Measurements from ENCODE around the gene FAM200A. TPM values are rescaled to one million over a fixed set of nuclear protein-coding genes. Genes with fewer than 3 reads are reported as not detected.
A peak's percentile ranks its signal among the peaks of the same experiment; 100 is the strongest.

Gene FAM200A
- total and polyA plus RNA-seq, 4 donors: 1.0 to 4.6 (median 2.1) TPM

- TF ChIP-seq, protein P1, sequence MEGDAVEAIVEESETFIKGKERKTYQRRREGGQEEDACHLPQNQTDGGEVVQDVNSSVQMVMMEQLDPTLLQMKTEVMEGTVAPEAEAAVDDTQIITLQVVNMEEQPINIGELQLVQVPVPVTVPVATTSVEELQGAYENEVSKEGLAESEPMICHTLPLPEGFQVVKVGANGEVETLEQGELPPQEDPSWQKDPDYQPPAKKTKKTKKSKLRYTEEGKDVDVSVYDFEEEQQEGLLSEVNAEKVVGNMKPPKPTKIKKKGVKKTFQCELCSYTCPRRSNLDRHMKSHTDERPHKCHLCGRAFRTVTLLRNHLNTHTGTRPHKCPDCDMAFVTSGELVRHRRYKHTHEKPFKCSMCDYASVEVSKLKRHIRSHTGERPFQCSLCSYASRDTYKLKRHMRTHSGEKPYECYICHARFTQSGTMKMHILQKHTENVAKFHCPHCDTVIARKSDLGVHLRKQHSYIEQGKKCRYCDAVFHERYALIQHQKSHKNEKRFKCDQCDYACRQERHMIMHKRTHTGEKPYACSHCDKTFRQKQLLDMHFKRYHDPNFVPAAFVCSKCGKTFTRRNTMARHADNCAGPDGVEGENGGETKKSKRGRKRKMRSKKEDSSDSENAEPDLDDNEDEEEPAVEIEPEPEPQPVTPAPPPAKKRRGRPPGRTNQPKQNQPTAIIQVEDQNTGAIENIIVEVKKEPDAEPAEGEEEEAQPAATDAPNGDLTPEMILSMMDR (IDR thresholded peaks at IDR 0.05; ENCODE audit: low read depth, low read length, missing input control): no peak
- TF ChIP-seq FOXA1 (IDR thresholded peaks at IDR 0.05) (no peak), RAD21 (IDR thresholded peaks at IDR 0.05) (peak; percentile 8 to 44), ZBTB33 (IDR thresholded peaks at IDR 0.05) (no peak)
- no peak for DNase-seq (ENCODE audit: low spot score)
- H3K27ac ChIP-seq (ENCODE audit: low read depth in 1 of 2, low read length in 2 of 2): no peak overlapping the region
Observed at GRCh38 chr7:99579956-99580777, 28.3 kb upstream of the FAM200A start.

GRCh38 chr7:99579281-99579955, 27.5 kb upstream of the FAM200A start:
- Histone ChIP-seq H3K27me3 (ENCODE audit: control insufficient read depth in 4 of 4, insufficient read depth in 4 of 4, low read length in 3 of 4) (no peaks in the 10 kb centered on the region), H3K4me1 (ENCODE audit: control insufficient read depth in 4 of 4, insufficient read depth in 4 of 4, low read length in 3 of 4) (peaks cover 0 to 12% (median 6%) of the 10 kb centered on the region in 4 donors), H3K4me3 (ENCODE audit: low read depth in 1 of 3, low read length in 3 of 3) (peak overlapping the region in 1 of 3 donors; percentile 44), H3K36me3 (ENCODE audit: control insufficient read depth in 4 of 4, insufficient read depth in 3 of 4, low read depth in 1 of 4, low read length in 3 of 4) (no peaks in the 10 kb centered on the region), H3K9me3 (ENCODE audit: control insufficient read depth in 4 of 4, low read length in 3 of 4) (no peaks in the 10 kb centered on the region), H3K27ac (ENCODE audit: low read depth in 1 of 2, low read length in 2 of 2) (no peak overlapping the region), H3K9ac (ENCODE audit: low read depth in 1 of 2, low read length in 2 of 2) (no peak overlapping the region)
- WGBS: 63% methylated on average over 10 of the region's 10 CpGs
- TF ChIP-seq HNF4G (IDR thresholded peaks at IDR 0.05): no peak
- TF ChIP-seq YY1 (IDR thresholded peaks at IDR 0.05): no peak
- no peak for TF ChIP-seq RXRA (IDR thresholded peaks at IDR 0.05)
- TF ChIP-seq HNF4A (conservative IDR thresholded peaks at IDR 0.05): no peak
- no peak for TF ChIP-seq ZBTB33 (IDR thresholded peaks at IDR 0.05)
- no peak for TF ChIP-seq FOXA2 (IDR thresholded peaks at IDR 0.05)
- TF ChIP-seq SP1 (IDR thresholded peaks at IDR 0.05): no peak
- no peak for TF ChIP-seq FOXA1 (IDR thresholded peaks at IDR 0.05)
- TF ChIP-seq, protein P1 (IDR thresholded peaks at IDR 0.05; ENCODE audit: low read depth, low read length, missing input control): no peak
- no peak for TF ChIP-seq NR2F2 (IDR thresholded peaks at IDR 0.05)
- no peak for TF ChIP-seq GABPA (IDR thresholded peaks at IDR 0.05 in 1 of 2, conservative IDR thresholded peaks at IDR 0.05 in 1 of 2)
- no peak for TF ChIP-seq EGR1 (IDR thresholded peaks at IDR 0.05; ENCODE audit: low read depth in 2 of 2)
- DNase-seq (ENCODE audit: low spot score): no peak

More at GRCh38 chr7:99579956-99580777, 28.3 kb upstream of the FAM200A start:
- no peaks in the 10 kb centered on the region for H3K27me3 ChIP-seq (ENCODE audit: control insufficient read depth in 4 of 4, insufficient read depth in 4 of 4, low read length in 3 of 4)
- no peak overlapping the region for H3K9ac ChIP-seq (ENCODE audit: low read depth in 1 of 2, low read length in 2 of 2)
- H3K4me1 ChIP-seq (ENCODE audit: control insufficient read depth in 4 of 4, insufficient read depth in 4 of 4, low read length in 3 of 4): peaks cover 0 to 12% (median 6%) of the 10 kb centered on the region in 4 donors
- H3K9me3 ChIP-seq (ENCODE audit: control insufficient read depth in 4 of 4, low read length in 3 of 4): no peaks in the 10 kb centered on the region
- H3K4me3 ChIP-seq (ENCODE audit: low read depth in 1 of 3, low read length in 3 of 3): peak overlapping the region; percentile 2 to 44 (median 32)
- WGBS: 6% methylated on average over 54 of the region's 54 CpGs
- H3K36me3 ChIP-seq (ENCODE audit: control insufficient read depth in 4 of 4, insufficient read depth in 3 of 4, low read depth in 1 of 4, low read length in 3 of 4): no peaks in the 10 kb centered on the region

Measured in liver (tissue), 9 donors.